PFSK-1 (cell line): ENCODE results near the gene S100A5.

Experiments used
- POLR2AphosphoS5 ChIP-seq: IDR thresholded peaks from 2 replicates; pipeline ENCODE4 v1.6.1; 2012; ENCODE audit warnings: low read depth, mild to moderate bottlenecking, control low read depth, low read length, moderate library complexity
- TAF1 ChIP-seq: IDR thresholded peaks from 2 replicates; pipeline ENCODE4 v1.6.1; 2012; ENCODE audit warnings: low read length, control low read depth, borderline replicate concordance; ENCODE audit not compliant: insufficient read depth
- TF ChIP-seq, protein P1 (sequence below), 2 experiments: IDR thresholded peaks; 2 replicates each; pipeline versions ENCODE4 v1.6.1 to v1.8.0; 2011 to 2012; ENCODE audit warnings: low read depth in 2 of 2, low read length in 2 of 2, control low read depth in 1 of 2, inconsistent platforms in 1 of 2, mild to moderate bottlenecking in 1 of 2, moderate library complexity in 1 of 2; ENCODE audit not compliant: insufficient read depth in 1 of 2

DNA sequence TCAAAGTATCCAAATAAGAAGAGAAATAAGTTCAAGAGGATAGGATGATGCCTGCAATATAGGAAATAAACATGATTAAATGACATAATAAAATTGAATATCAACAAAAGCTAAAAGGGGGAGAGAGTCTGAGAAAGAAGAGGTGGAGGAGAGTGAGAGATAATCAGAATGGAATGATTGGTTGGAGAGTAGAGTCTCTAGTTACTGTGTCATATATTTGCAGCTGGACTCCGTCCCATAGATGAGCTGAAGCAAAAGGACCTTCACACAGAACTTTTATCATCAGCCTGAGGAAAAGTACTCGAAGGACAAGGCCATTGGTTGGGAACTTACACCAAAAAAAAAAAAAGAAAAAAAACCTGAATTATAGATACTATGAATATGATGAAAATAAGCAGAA lies 47.7 kb upstream of the S100A5 start:
- TF ChIP-seq POLR2AphosphoS5 (no peak), TAF1 (no peak)
- TF ChIP-seq, protein P1, sequence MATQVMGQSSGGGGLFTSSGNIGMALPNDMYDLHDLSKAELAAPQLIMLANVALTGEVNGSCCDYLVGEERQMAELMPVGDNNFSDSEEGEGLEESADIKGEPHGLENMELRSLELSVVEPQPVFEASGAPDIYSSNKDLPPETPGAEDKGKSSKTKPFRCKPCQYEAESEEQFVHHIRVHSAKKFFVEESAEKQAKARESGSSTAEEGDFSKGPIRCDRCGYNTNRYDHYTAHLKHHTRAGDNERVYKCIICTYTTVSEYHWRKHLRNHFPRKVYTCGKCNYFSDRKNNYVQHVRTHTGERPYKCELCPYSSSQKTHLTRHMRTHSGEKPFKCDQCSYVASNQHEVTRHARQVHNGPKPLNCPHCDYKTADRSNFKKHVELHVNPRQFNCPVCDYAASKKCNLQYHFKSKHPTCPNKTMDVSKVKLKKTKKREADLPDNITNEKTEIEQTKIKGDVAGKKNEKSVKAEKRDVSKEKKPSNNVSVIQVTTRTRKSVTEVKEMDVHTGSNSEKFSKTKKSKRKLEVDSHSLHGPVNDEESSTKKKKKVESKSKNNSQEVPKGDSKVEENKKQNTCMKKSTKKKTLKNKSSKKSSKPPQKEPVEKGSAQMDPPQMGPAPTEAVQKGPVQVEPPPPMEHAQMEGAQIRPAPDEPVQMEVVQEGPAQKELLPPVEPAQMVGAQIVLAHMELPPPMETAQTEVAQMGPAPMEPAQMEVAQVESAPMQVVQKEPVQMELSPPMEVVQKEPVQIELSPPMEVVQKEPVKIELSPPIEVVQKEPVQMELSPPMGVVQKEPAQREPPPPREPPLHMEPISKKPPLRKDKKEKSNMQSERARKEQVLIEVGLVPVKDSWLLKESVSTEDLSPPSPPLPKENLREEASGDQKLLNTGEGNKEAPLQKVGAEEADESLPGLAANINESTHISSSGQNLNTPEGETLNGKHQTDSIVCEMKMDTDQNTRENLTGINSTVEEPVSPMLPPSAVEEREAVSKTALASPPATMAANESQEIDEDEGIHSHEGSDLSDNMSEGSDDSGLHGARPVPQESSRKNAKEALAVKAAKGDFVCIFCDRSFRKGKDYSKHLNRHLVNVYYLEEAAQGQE (IDR thresholded peaks at IDR 0.05; ENCODE audit: insufficient read depth in 1 of 2, low read depth in 2 of 2, low read length in 2 of 2) = no peak
